Kidney epithelial cell (primary cell): ENCODE data around the gene TOR4A. TPM values are rescaled to one million over a fixed set of nuclear protein-coding genes. Genes with fewer than 3 reads are reported as not detected.
A peak's percentile ranks its signal among the peaks of the same experiment; 100 is the strongest.
"Not testable (repeated sequence)": the region's sequence is repeated elsewhere in the genome, so short reads cannot be mapped to it uniquely, and the experiment has no call there.

Experiments
- DNase-seq: peaks from one replicate; pipeline ENCODE4 v3.0.0-alpha.2; 2010; ENCODE audit warnings: low read depth
- H3K27me3 ChIP-seq: 2 replicates; pipeline ENCODE4 v1.6.0; 2011; ENCODE audit warnings: low read length; ENCODE audit not compliant: control insufficient read depth, insufficient read depth
- H3K36me3 ChIP-seq: 2 replicates; pipeline ENCODE4 v1.5.1; 2011; ENCODE audit warnings: low read length; ENCODE audit not compliant: control insufficient read depth, insufficient read depth
- H3K4me3 ChIP-seq: 2 replicates; pipeline ENCODE4 v1.5.1; 2011; ENCODE audit warnings: low read depth, mild to moderate bottlenecking, control low read depth, low read length
- total RNA-seq: library from RNA; depleted of rRNA; stranded (reverse); fragments of >200 nt; gene quantifications from 2 replicates; pipeline ENCODE4 v1.2.3, GENCODE V29; 2015
- TF ChIP-seq, protein P1 (sequence below): IDR thresholded peaks from 2 replicates; pipeline ENCODE4 v1.5.1; 2011; ENCODE audit warnings: mild to moderate bottlenecking, moderate library complexity, low read length, control low read depth, inconsistent platforms; ENCODE audit not compliant: insufficient read depth, poor library complexity, severe bottlenecking

TOR4A gene
- total RNA-seq, 1 donor from 2014 or later = 33.5 TPM

- peaks cover 4% of the 10 kb centered on the region for H3K27me3 ChIP-seq
- H3K4me3 ChIP-seq = peak overlapping the region; percentile 96
- TF ChIP-seq, protein P1, sequence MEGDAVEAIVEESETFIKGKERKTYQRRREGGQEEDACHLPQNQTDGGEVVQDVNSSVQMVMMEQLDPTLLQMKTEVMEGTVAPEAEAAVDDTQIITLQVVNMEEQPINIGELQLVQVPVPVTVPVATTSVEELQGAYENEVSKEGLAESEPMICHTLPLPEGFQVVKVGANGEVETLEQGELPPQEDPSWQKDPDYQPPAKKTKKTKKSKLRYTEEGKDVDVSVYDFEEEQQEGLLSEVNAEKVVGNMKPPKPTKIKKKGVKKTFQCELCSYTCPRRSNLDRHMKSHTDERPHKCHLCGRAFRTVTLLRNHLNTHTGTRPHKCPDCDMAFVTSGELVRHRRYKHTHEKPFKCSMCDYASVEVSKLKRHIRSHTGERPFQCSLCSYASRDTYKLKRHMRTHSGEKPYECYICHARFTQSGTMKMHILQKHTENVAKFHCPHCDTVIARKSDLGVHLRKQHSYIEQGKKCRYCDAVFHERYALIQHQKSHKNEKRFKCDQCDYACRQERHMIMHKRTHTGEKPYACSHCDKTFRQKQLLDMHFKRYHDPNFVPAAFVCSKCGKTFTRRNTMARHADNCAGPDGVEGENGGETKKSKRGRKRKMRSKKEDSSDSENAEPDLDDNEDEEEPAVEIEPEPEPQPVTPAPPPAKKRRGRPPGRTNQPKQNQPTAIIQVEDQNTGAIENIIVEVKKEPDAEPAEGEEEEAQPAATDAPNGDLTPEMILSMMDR = no peak
- no peak for DNase-seq
- H3K36me3 ChIP-seq = peaks cover 10% of the 10 kb centered on the region
Observed at GRCh38 chr9:137242269-137243203, 35.0 kb upstream of the TOR4A start.

GRCh38 chr9:137243266-137243625, 34.3 kb upstream of the TOR4A start:
- H3K4me3 ChIP-seq, DNase-seq, H3K27me3 ChIP-seq: not testable (repeated sequence)
- H3K36me3 ChIP-seq = peaks cover 10% of the 10 kb centered on the region

DNA sequence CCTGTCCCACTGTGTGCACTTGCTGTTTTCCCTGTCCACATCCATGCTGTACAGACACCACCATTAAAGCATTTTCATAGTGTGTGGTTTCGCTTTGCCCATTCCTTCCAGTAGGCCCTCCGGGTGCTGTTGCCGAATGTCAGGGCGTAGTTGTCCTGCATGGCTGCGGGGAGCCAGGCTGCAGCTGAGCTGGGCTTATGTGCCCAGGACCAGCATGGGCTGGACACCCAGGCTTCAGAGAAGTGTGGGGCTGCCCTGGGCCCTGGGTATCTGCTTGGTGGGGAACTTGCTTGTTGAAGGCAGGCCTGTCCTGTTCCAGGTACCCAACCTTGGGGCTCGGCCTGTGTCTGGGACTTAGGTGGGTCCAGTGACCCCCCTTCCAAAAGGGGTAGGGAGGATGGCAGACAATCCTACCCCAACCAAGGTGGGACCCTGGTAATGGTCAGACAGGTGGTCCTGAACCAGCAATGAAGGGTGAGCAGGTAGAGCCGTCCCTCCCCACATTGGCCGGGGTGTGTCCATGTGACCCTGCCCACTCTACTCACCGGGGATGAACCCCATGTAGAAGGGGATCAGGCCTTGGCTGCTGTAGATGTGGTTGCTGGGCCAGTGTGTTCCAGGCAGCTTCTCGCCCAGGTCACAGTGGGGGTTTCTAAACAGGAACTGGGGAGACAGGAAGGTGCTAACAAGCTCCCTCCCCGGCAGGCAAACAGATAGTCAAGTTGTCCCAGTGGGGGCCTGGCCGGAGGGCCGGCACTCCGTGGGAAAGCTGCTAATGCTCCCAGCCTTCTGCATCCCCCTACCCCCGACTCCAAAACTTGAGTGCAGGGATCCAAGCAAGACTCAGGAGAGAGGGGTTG, 33.7 kb upstream of the TOR4A start:
- no peak for DNase-seq

DNA sequence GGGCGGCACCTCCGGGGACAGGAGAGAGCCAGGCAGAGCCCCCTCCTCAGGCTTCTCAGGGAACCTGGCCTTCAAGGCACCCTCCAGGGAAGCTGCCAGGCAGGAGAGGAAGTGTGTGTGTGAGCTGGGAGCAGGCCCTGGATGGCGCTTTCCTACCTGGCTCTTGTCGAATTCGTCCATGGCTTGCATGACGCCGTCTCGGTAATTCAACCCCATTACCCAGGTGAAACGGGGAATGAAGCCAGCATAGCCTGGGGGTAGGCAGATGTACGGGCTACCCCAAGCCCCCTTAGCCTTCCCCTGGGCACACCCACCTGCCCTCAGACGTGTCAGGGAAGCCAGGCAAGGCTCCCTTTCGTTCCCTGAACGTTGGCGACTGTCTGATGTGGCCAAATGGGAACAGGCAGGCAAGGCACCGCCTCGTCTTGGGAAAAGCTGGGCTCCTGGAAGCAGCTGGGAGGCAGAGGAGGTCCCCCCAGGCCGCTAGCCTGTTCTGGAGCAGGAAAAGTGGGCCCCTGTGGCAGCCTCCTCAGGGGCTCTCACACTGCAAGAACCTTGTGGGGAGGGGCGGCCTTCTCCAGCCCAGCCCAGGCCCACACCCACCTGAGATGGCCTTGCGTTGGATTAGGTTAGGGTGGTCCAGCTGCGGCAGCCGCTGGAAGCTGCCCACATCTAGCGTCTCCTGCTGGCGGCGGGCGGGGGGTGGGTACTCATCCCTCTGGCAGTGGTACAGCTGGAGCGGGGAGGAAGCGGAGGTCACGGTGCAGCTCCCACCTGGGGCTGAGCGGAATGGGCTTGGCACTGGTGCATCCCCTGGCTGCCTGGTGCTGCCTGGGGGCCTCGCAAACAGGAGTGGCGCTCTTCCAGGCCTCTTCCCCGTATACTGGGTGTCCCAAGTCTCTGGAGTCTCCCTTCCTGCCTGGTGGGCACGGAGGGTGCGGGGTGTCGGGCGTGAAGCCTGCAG, 32.8 kb upstream of the TOR4A start:
- no peak for DNase-seq
- H3K27me3 ChIP-seq = peaks cover 4% of the 10 kb centered on the region
- TF ChIP-seq, protein P1 = peak; percentile 22
- H3K4me3 ChIP-seq = no peak overlapping the region
- H3K36me3 ChIP-seq = peaks cover 10% of the 10 kb centered on the region

More for the DNA sequence above, 33.7 kb upstream of the TOR4A start:
- TF ChIP-seq, protein P1 = no peak
- no peak overlapping the region for H3K4me3 ChIP-seq
- H3K27me3 ChIP-seq = peaks cover 4% of the 10 kb centered on the region
- H3K36me3 ChIP-seq = peaks cover 10% of the 10 kb centered on the region

DNA sequence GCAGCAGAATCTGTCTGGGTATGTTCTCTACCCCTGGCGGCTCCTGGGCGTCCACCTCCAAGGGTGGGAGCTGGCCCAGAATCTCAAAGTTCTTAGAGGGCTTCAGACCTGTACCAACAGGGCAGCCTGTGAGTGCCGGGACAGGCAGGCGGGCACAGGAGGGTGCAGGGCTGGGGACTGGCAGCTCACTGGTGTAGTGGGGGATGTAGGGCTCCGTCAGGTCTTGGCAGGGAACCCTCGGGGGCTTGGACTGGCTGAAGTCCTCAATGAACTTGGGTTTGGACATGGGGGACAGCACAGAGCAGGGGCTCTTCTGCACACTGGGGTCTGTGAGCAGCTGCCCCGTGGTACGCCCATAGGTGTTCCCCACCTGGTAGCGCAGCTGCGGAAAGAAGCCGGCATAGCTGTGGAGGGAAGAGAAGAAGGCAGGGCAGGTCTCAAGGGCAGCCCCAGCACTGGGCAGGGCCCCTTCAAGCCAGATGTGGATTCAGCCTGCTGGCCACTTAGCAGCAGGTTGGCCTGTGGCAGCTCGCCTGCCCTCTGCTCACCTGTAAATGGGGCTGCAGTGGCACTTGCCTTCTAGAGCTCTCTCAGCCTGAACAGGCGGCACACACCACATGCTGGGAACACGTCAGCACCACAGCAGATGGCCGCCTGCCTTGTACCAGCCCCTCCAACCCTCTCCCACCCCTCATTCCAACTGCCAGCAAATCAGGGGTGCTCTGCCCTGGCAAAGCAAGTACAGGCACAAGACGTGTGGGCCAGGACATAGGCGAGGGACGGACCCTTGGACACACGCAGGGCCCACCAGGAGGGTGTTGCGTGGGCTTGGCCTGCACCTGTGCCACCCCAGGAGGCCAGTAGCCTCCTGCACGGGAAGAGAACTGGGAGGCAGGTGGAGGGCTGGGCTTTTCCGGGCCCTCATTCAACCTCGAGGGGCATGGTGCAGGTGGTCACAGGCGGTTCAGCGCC, 31.8 kb upstream of the TOR4A start:
- H3K36me3 ChIP-seq = peaks cover 10% of the 10 kb centered on the region
- H3K4me3 ChIP-seq = no peak overlapping the region
- TF ChIP-seq, protein P1 = no peak

More for the DNA sequence above, 31.8 kb upstream of the TOR4A start:
- peaks cover 4% of the 10 kb centered on the region for H3K27me3 ChIP-seq
- DNase-seq = no peak
